Activated CD8-positive, alpha-beta memory T cell treated with anti-CD3 and anti-CD28 coated beads for 36 hours (primary cell): Measurements from ENCODE around the gene SFXN4. TPM values are rescaled to one million over a fixed set of nuclear protein-coding genes. Genes with fewer than 3 reads are reported as not detected.
"Not testable (repeated sequence)": the region's sequence is repeated elsewhere in the genome, so short reads cannot be mapped to it uniquely, and the experiment has no call there.

ENCODE experiments used
- CTCF ChIA-PET: fragments of 350-600 bp; sonication (Branson Sonifier 250); formaldehyde crosslinking; loops from one replicate; lab custom pipeline; 2021; ENCODE audit warnings: antibody characterized with exemption; lab: Charles Lee
- POLR2A ChIA-PET: fragments of 350-600 bp; sonication (Branson Sonifier 250); formaldehyde crosslinking; loops from one replicate; lab custom pipeline; 2021; ENCODE audit warnings: antibody characterized with exemption; lab: Charles Lee
- total RNA-seq, 2 experiments: library from RNA; stranded (reverse); gene quantifications; one replicate each; pipeline ENCODE4 v1.2.3, GENCODE V29; 2021

Gene SFXN4
- total RNA-seq, 2 experiments from 2014 or later = 57.0 to 60.0 TPM

DNA sequence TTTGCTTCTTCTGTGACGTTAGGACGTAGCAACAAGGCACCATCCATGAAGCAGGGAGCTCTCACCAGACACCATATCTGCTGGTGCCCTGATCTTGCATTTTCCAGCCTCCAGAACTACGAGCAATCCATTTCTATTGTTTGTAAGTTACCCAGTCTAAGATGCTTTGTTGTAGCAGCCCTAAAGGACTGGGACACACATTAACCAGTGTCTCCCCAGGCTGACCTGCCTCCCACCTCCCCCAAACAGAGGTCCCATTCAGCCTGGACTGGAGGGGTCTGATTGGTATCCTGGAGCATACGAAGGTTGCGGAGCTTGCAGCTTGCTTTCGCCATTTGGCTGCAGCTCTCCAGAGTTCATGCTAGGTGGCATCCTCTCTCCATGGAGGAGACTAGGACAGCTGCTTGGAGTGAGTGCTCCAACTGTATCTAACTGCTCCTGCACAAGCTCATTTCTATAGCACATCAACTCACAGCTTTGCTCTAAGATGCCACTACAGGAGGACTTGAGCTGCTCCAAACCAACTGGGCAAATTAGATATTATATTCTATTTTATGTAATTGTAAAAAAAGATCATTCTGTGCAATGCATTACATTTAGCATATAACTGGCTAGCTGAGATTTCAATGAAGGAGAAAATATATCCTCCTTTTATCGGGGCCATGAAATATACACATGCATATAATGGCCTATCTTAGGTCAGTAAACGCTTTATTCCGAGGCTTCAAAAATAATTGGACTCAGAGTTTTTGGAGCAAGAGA, 33.9 kb upstream of the SFXN4 start:
- POLR2A ChIA-PET = interaction anchor here (0.6 kb wide), 1 partner anchor 345 kb away, joined by 4 read pairs; no protein-coding TSS in a partner anchor
- CTCF ChIA-PET = interaction anchor here (0.6 to 2.7 kb wide), 16 partner anchors 8 to 355 kb away, joined by 3 to 14 read pairs (median 4); partner anchors contain the start of gene GRK5

- ChIA-PET POLR2A (interaction anchor here (1.4 kb wide), 1 partner anchor 8 kb away, joined by 9 read pairs; no protein-coding TSS in a partner anchor), CTCF (interaction anchor here (0.9 to 2.7 kb wide), 9 partner anchors 9 to 249 kb away, joined by 3 to 14 read pairs (median 7); partner anchors contain the start of gene GRK5)
Measured at GRCh38 chr10:119198438-119198837, 32.9 kb upstream of the SFXN4 start.

GRCh38 chr10:119197921-119198320, 32.4 kb upstream of the SFXN4 start:
- ChIA-PET POLR2A (interaction anchor here (1.4 kb wide), 1 partner anchor 9 kb away, joined by 9 read pairs; no protein-coding TSS in a partner anchor), CTCF (interaction anchor here (1.4 to 2.7 kb wide), 5 partner anchors 8 to 247 kb away, joined by 7 to 14 read pairs (median 9); partner anchors contain the start of gene GRK5)

- POLR2A ChIA-PET = interaction anchor here (0.6 kb wide), 1 partner anchor 293 kb away, joined by 5 read pairs; no protein-coding TSS in a partner anchor
Measured at GRCh38 chr10:119191881-119192280, 26.4 kb upstream of the SFXN4 start.

GRCh38 chr10:119190954-119191785, 25.7 kb upstream of the SFXN4 start:
- CTCF ChIA-PET = interaction anchor here (3.5 kb wide), 1 partner anchor 16 kb away, joined by 12 read pairs; the partner anchor contains the start of gene GRK5
- POLR2A ChIA-PET = interaction anchor here (0.6 kb wide), 1 partner anchor 293 kb away, joined by 5 read pairs; no protein-coding TSS in a partner anchor

More at GRCh38 chr10:119191881-119192280, 26.4 kb upstream of the SFXN4 start:
- CTCF ChIA-PET = no interaction called here

GRCh38 chr10:119190353-119190752, 24.8 kb upstream of the SFXN4 start:
- ChIA-PET POLR2A (interaction anchor here (0.5 to 0.9 kb wide), 3 partner anchors 19 to 55 kb away, joined by 3 to 15 read pairs (median 5); partner anchors contain the start of gene SFXN4), CTCF (interaction anchor here (2.3 to 3.5 kb wide), 2 partner anchors 8 to 17 kb away, joined by 10 to 12 read pairs; partner anchors contain the start of gene GRK5)

- ChIA-PET POLR2A (interaction anchor here (0.6 to 0.9 kb wide), 2 partner anchors 19 to 24 kb away, joined by 3 to 5 read pairs; partner anchors contain the start of gene SFXN4), CTCF (interaction anchor here (2.3 to 3.5 kb wide), 2 partner anchors 9 to 17 kb away, joined by 10 to 12 read pairs; partner anchors contain the start of gene GRK5)
Measured at GRCh38 chr10:119189811-119190282, 24.3 kb upstream of the SFXN4 start.

DNA sequence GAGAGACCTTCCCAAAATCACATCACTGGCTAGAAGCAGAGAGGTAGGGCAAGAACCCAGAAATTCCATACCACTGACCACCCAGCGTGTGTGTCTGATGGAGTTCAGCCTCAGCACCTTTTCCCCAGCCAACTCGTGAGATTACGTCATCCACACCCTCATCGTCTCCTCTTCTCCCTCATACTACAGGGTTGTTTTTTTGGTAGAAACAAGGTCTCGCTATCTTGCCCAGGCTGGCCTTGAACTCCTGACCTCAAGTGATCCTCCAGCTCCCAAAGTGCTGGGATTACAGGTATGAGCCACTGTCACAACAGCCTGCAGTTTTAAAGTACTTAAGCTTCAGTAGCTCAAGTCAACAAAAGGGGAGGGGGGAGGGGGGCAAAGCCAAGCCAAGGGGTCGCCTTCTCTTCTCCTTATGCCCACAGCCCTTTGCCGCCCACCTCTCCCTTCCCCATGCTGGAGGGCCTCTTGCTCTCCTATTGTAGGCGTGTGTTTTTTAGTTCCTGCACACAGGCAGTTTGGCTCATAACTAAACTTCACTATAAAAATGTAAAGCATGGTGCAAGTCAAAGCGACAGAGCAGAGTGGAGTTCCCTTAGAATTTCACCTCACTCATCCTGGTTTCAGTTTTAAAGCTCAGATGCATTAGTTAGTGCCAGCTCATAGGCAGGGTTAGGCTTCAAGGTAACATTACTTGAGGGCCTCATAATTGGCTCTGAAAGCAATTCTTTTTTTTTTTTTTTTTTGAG, 18.3 kb upstream of the SFXN4 start:
- ChIA-PET POLR2A (interaction anchor here (0.6 to 1.0 kb wide), 2 partner anchors 23 kb away, joined by 4 read pairs; partner anchors contain the start of gene GRK5), CTCF (interaction anchor here (1.4 kb wide), 1 partner anchor 15 kb away, joined by 7 read pairs; no protein-coding TSS in a partner anchor)

DNA sequence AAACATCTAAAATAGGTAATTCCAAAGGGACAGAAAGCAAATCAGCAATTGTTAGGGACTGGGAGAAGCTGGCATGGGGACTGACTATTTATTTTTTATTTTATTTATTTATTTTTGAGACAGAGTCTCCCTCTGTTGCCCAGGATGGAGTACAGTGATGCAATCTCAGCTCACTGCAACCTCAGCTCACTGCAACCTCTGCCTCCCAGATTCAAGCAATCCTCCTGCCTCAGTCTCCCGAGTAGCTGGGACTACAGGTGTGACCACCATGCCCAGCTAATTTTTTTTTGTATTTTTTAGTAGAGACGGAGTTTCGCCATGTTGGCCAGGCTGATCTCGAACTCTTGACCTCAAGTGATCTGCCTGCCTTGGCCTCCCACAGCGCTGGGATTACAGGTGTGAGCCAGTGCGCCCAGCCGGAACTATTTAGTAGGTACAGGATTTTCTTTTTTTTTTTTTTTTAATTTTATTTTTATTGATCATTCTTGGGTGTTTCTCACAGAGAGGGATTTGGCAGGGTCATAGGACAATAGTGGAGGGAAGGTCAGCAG, 15.4 kb upstream of the SFXN4 start:
- CTCF ChIA-PET = interaction anchor here (0.7 kb wide), 1 partner anchor 291 kb away, joined by 4 read pairs; no protein-coding TSS in a partner anchor
- POLR2A ChIA-PET = not testable (repeated sequence)

GRCh38 chr10:119178372-119179119, 13.0 kb upstream of the SFXN4 start, which contains the start of gene PRDX3:
TSS of gene PRDX3 (minus strand) at chr10:119178812. CDS start at chr10:119178790, 22 bp downstream.
- CTCF ChIA-PET = interaction anchor here (0.9 to 1.6 kb wide), 2 partner anchors 47 to 267 kb away, joined by 3 to 5 read pairs; no protein-coding TSS in a partner anchor
- POLR2A ChIA-PET = interaction anchor here (0.6 to 1.4 kb wide), 3 partner anchors 28 to 358 kb away, joined by 3 to 8 read pairs (median 4); partner anchors contain the start of gene GRK5

GRCh38 chr10:119177708-119178371, 12.3 kb upstream of the SFXN4 start:
- ChIA-PET POLR2A (no interaction called here), CTCF (interaction anchor here (0.7 kb wide), 1 partner anchor 267 kb away, joined by 3 read pairs; no protein-coding TSS in a partner anchor)

DNA sequence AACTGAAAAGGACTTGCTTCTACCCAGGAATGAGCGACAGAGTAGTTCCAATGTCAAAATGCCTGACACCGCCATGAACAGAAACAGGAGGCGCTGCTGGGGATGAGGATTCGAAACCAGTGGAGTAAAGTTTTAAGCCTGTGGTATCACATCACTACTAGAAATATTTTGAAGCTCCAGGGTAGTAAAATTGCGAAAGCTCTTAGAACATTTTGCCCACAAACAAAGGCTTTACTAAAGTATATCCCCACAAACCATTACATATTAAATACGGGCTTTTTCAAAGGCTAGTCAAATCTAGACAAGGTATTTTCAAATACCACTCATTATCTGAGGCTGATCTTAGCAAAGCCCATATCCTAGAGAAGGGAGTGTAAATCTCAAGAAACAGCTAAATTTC, 10.7 kb upstream of the SFXN4 start:
- POLR2A ChIA-PET = interaction anchor here (0.6 to 1.4 kb wide), 7 partner anchors 11 to 96 kb away, joined by 3 to 10 read pairs (median 3); partner anchors contain the start of genes GRK5 and SFXN4
- CTCF ChIA-PET = interaction anchor here (1.2 to 1.3 kb wide), 2 partner anchors 44 to 130 kb away, joined by 3 to 4 read pairs; no protein-coding TSS in a partner anchor

DNA sequence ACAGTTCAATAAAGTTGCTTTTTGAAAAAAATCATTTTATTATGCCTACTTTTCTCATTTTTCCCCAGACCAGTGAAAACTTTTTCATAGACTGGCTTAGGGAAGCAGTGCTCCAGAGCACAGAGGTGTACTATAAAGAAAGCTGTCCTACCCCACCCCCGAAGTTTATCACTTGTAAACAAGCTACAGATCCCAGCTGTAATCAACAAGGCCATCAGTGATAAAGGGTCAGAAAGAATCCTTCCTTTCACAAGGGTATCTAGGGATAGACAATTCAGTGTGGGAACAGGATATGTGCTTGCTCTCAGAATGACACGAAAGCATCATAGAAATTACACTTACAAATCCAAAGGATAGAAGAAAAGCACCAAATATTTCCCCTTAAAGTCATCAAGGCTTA, 8.6 kb upstream of the SFXN4 start:
- ChIA-PET POLR2A (no interaction called here), CTCF (no interaction called here)

DNA sequence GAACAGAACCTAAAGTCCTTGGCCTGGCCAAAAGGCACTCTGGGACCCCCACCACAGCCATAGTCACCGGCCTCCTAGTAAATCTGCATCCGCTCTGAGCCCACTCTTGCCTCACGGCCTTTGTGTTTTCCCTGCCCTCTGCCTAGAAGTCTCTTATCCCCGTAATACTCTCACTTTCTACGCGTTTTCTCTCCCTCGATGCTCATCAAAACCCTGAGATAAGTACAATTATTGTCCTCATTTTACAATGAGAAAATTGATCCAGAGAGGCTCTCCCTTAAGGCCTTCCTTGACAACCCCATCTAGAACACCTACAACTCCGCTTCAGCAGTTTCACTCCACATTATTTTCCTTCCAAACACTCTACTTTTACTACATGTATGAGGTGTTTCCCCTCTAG, 1.5 kb upstream of the SFXN4 start:
- ChIA-PET POLR2A (interaction anchor here (1.0 kb wide), 1 partner anchor 39 kb away, joined by 3 read pairs; no protein-coding TSS in a partner anchor), CTCF (no interaction called here)

DNA sequence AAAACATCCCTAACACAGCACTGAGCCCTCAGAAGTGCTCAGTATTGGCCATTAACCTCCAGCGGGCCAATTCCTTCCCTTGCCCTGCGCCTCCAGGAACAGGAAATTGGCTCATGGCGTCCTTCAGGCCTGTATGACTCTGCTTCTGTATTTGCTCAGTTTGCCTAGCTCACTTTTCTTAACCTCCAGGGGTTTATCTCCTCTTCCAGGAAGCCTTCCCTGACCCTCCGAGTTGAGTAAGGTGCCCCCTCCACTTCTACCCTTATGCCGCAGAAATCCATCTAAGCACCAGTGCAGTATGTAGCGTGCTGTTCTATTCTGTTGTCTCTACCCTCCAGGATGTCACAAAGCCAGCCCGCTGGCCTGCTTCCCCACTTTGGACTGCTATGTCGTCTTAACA, 1.1 kb upstream of the SFXN4 start:
- ChIA-PET CTCF (no interaction called here), POLR2A (interaction anchor here (2.1 kb wide), 1 partner anchor 35 kb away, joined by 10 read pairs; no protein-coding TSS in a partner anchor)

DNA sequence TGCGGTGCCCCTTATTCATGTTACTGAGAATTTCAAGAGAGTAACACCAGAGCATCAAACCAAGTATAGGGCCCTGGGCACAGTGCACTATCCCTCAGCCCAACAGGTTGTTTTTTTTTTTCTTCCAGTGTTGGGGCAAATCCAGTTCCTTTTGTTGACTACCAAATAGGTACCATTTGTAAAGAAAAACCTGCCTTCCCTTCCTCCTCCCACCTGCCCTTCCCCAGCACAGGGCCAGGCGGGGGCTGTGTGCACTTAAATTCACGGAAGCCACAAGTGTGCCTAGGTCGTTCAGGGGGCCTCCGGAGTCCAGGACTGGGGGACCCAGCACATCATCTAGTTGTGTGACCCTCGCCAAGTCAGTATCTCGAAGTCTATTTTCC, 595 bp upstream of the SFXN4 start:
- POLR2A ChIA-PET = interaction anchor here (1.0 to 2.1 kb wide), 3 partner anchors 10 to 34 kb away, joined by 3 to 10 read pairs (median 7); no protein-coding TSS in a partner anchor
- CTCF ChIA-PET = no interaction called here
